ENCODE data around the gene ELP1.

DNA sequence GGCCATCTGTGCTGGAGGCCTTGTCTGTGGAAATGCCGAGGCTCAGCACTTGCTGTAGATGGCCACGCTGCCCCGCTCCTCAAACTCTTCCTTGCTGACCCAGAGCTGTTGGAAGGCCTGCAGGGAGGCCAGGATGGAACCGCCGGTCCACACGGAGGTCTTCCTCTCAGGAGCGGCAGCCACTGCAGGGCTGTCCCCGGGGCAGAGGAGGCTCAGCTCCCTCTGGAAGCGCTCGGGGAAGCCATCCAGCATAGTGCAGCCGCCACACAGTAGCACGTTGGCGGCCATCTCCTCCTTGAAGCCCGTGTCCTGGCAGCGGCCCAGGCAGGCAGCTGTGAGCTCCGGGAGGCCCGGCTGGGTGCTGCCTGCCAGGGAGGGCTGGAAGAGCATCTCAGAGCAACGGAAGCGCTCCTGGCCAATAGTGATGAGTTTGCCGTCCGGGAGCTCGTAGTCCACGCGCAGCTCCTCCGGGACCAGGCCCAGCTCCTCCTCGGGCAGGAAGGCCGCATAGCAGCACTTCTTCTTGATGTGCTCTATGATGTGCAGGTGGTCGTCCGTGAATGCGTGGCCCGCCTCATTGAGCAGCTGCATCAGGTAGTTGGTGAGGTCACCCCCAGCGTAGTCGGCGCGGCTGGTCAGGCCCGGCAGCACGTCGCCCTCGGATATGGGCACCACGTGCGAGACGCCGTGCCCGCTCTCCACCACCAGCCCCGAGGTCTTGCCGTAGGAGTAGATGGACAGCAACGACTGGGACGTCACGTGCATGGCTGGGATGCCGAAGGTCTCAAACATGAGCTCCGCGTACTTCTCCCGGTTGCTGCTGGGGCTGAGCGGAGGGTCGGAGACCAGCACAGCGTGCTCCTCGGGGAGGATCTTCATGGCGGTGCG is 79.0 kb downstream of the ELP1 start:
- no peak for TF ChIP-seq ZNF274 (IDR thresholded peaks at IDR 0.05; ENCODE audit: low read depth, low read length)
- no peak for TF ChIP-seq SUZ12 (IDR thresholded peaks at IDR 0.05; ENCODE audit: extremely low read depth, insufficient read depth, insufficient read length)
